ENCODE measurements around the gene TMEM200A. TPM values are rescaled to one million over a fixed set of nuclear protein-coding genes. Genes with fewer than 3 reads are reported as not detected.

TMEM200A gene
- total RNA-seq, 1 donor from 2014 or later = 21.4 TPM

GRCh38 chr6:130359736-130360135, 6.1 kb upstream of the TMEM200A start:
- Histone ChIP-seq H3K4me1 (ENCODE audit: control insufficient read depth in 3 of 3, insufficient read depth in 3 of 3, low read length in 3 of 3) (no peaks in the 10 kb centered on the region), H3K27ac (ENCODE audit: low read depth, low read length) (no peak overlapping the region), H3K9ac (ENCODE audit: low read depth in 1 of 3, low read length in 3 of 3) (no peak overlapping the region), H3K9me3 (ENCODE audit: control insufficient read depth in 3 of 3, low read length in 3 of 3) (no peaks in the 10 kb centered on the region), H3K4me3 (ENCODE audit: low read length in 3 of 3) (no peak overlapping the region), H3K27me3 (ENCODE audit: control insufficient read depth in 3 of 3, insufficient read depth in 3 of 3, low read length in 3 of 3) (no peaks in the 10 kb centered on the region), H3K36me3 (ENCODE audit: control insufficient read depth in 3 of 3, insufficient read depth in 3 of 3, low read length in 3 of 3) (no peaks in the 10 kb centered on the region)

GRCh38 chr6:130362128-130362527, 3.7 kb upstream of the TMEM200A start:
- H3K27me3 ChIP-seq (ENCODE audit: control insufficient read depth in 3 of 3, insufficient read depth in 3 of 3, low read length in 3 of 3) = peaks cover 15 to 16% (median 16%) of the 10 kb centered on the region in 3 donors
- H3K27ac ChIP-seq (ENCODE audit: low read depth, low read length) = no peak overlapping the region
- H3K36me3 ChIP-seq (ENCODE audit: control insufficient read depth in 3 of 3, insufficient read depth in 3 of 3, low read length in 3 of 3) = no peaks in the 10 kb centered on the region
- no peak overlapping the region for H3K4me3 ChIP-seq (ENCODE audit: low read length in 3 of 3)
- H3K4me1 ChIP-seq (ENCODE audit: control insufficient read depth in 3 of 3, insufficient read depth in 3 of 3, low read length in 3 of 3) = peaks cover 3 to 7% (median 4%) of the 10 kb centered on the region in 3 donors
- no peaks in the 10 kb centered on the region for H3K9me3 ChIP-seq (ENCODE audit: control insufficient read depth in 3 of 3, low read length in 3 of 3)
- H3K9ac ChIP-seq (ENCODE audit: low read depth in 1 of 3, low read length in 3 of 3) = no peak overlapping the region

- Histone ChIP-seq H3K9ac (ENCODE audit: low read depth in 1 of 3, low read length in 3 of 3) (no peak overlapping the region), H3K27ac (ENCODE audit: low read depth, low read length) (no peak overlapping the region), H3K9me3 (ENCODE audit: control insufficient read depth in 3 of 3, low read length in 3 of 3) (no peaks in the 10 kb centered on the region), H3K4me1 (ENCODE audit: control insufficient read depth in 3 of 3, insufficient read depth in 3 of 3, low read length in 3 of 3) (peaks cover 3 to 7% (median 4%) of the 10 kb centered on the region in 3 donors), H3K27me3 (ENCODE audit: control insufficient read depth in 3 of 3, insufficient read depth in 3 of 3, low read length in 3 of 3) (peaks cover 15 to 21% (median 20%) of the 10 kb centered on the region in 3 donors), H3K36me3 (ENCODE audit: control insufficient read depth in 3 of 3, insufficient read depth in 3 of 3, low read length in 3 of 3) (no peaks in the 10 kb centered on the region), H3K4me3 (ENCODE audit: low read length in 3 of 3) (no peak overlapping the region)
Measured at GRCh38 chr6:130364224-130364780, 1.5 kb upstream of the TMEM200A start.

- Histone ChIP-seq H3K4me1 (ENCODE audit: control insufficient read depth in 3 of 3, insufficient read depth in 3 of 3, low read length in 3 of 3) (peaks cover 3 to 7% (median 4%) of the 10 kb centered on the region in 3 donors), H3K4me3 (ENCODE audit: low read length in 3 of 3) (peak overlapping the region; percentile 51 to 65 (median 63)), H3K27ac (ENCODE audit: low read depth, low read length) (no peak overlapping the region), H3K27me3 (ENCODE audit: control insufficient read depth in 3 of 3, insufficient read depth in 3 of 3, low read length in 3 of 3) (peaks cover 17 to 21% (median 20%) of the 10 kb centered on the region in 3 donors), H3K9me3 (ENCODE audit: control insufficient read depth in 3 of 3, low read length in 3 of 3) (no peaks in the 10 kb centered on the region), H3K9ac (ENCODE audit: low read depth in 1 of 3, low read length in 3 of 3) (peak overlapping the region in 2 of 3 donors; percentile 37 to 55), H3K36me3 (ENCODE audit: control insufficient read depth in 3 of 3, insufficient read depth in 3 of 3, low read length in 3 of 3) (no peaks in the 10 kb centered on the region)
Measured at GRCh38 chr6:130366107-130367005, 539 bp downstream of the TMEM200A start.

GRCh38 chr6:130367767-130368166, 1.9 kb downstream of the TMEM200A start:
- Histone ChIP-seq H3K36me3 (ENCODE audit: control insufficient read depth in 3 of 3, insufficient read depth in 3 of 3, low read length in 3 of 3) (no peaks in the 10 kb centered on the region), H3K4me1 (ENCODE audit: control insufficient read depth in 3 of 3, insufficient read depth in 3 of 3, low read length in 3 of 3) (peaks cover 3 to 7% (median 4%) of the 10 kb centered on the region in 3 donors), H3K27ac (ENCODE audit: low read depth, low read length) (no peak overlapping the region), H3K9ac (ENCODE audit: low read depth in 1 of 3, low read length in 3 of 3) (no peak overlapping the region), H3K9me3 (ENCODE audit: control insufficient read depth in 3 of 3, low read length in 3 of 3) (no peaks in the 10 kb centered on the region), H3K27me3 (ENCODE audit: control insufficient read depth in 3 of 3, insufficient read depth in 3 of 3, low read length in 3 of 3) (peaks cover 17 to 21% (median 20%) of the 10 kb centered on the region in 3 donors), H3K4me3 (ENCODE audit: low read length in 3 of 3) (no peak overlapping the region)

GRCh38 chr6:130368576-130368975, 2.8 kb downstream of the TMEM200A start:
- H3K4me1 ChIP-seq (ENCODE audit: control insufficient read depth in 3 of 3, insufficient read depth in 3 of 3, low read length in 3 of 3) = peaks cover 3 to 7% (median 4%) of the 10 kb centered on the region in 3 donors
- no peaks in the 10 kb centered on the region for H3K36me3 ChIP-seq (ENCODE audit: control insufficient read depth in 3 of 3, insufficient read depth in 3 of 3, low read length in 3 of 3)
- H3K4me3 ChIP-seq (ENCODE audit: low read length in 3 of 3) = no peak overlapping the region
- peaks cover 17 to 21% (median 20%) of the 10 kb centered on the region in 3 donors for H3K27me3 ChIP-seq (ENCODE audit: control insufficient read depth in 3 of 3, insufficient read depth in 3 of 3, low read length in 3 of 3)
- no peak overlapping the region for H3K9ac ChIP-seq (ENCODE audit: low read depth in 1 of 3, low read length in 3 of 3)
- no peaks in the 10 kb centered on the region for H3K9me3 ChIP-seq (ENCODE audit: control insufficient read depth in 3 of 3, low read length in 3 of 3)
- no peak overlapping the region for H3K27ac ChIP-seq (ENCODE audit: low read depth, low read length)

- H3K27me3 ChIP-seq (ENCODE audit: control insufficient read depth in 3 of 3, insufficient read depth in 3 of 3, low read length in 3 of 3) = peaks cover 16 to 20% (median 20%) of the 10 kb centered on the region in 3 donors
- H3K36me3 ChIP-seq (ENCODE audit: control insufficient read depth in 3 of 3, insufficient read depth in 3 of 3, low read length in 3 of 3) = no peaks in the 10 kb centered on the region
- H3K9ac ChIP-seq (ENCODE audit: low read depth in 1 of 3, low read length in 3 of 3) = no peak overlapping the region
- no peaks in the 10 kb centered on the region for H3K9me3 ChIP-seq (ENCODE audit: control insufficient read depth in 3 of 3, low read length in 3 of 3)
- H3K4me3 ChIP-seq (ENCODE audit: low read length in 3 of 3) = no peak overlapping the region
- no peak overlapping the region for H3K27ac ChIP-seq (ENCODE audit: low read depth, low read length)
- peaks cover 3 to 7% (median 4%) of the 10 kb centered on the region in 3 donors for H3K4me1 ChIP-seq (ENCODE audit: control insufficient read depth in 3 of 3, insufficient read depth in 3 of 3, low read length in 3 of 3)
Measured at GRCh38 chr6:130369831-130370230, 4.0 kb downstream of the TMEM200A start.

GRCh38 chr6:130371921-130372420, 6.2 kb downstream of the TMEM200A start:
- Histone ChIP-seq H3K27ac (ENCODE audit: low read depth, low read length) (no peak overlapping the region), H3K36me3 (ENCODE audit: control insufficient read depth in 3 of 3, insufficient read depth in 3 of 3, low read length in 3 of 3) (no peaks in the 10 kb centered on the region), H3K4me3 (ENCODE audit: low read length in 3 of 3) (no peak overlapping the region), H3K9me3 (ENCODE audit: control insufficient read depth in 3 of 3, low read length in 3 of 3) (no peaks in the 10 kb centered on the region), H3K4me1 (ENCODE audit: control insufficient read depth in 3 of 3, insufficient read depth in 3 of 3, low read length in 3 of 3) (no peaks in the 10 kb centered on the region), H3K27me3 (ENCODE audit: control insufficient read depth in 3 of 3, insufficient read depth in 3 of 3, low read length in 3 of 3) (peaks cover 2 to 6% (median 6%) of the 10 kb centered on the region in 3 donors), H3K9ac (ENCODE audit: low read depth in 1 of 3, low read length in 3 of 3) (no peak overlapping the region)

- Histone ChIP-seq H3K27ac (ENCODE audit: low read depth, low read length) (no peak overlapping the region), H3K36me3 (ENCODE audit: control insufficient read depth in 3 of 3, insufficient read depth in 3 of 3, low read length in 3 of 3) (no peaks in the 10 kb centered on the region)
Measured at GRCh38 chr6:130372786-130373185, 7.0 kb downstream of the TMEM200A start.

GRCh38 chr6:130373992-130374391, 8.2 kb downstream of the TMEM200A start:
- no peak overlapping the region for H3K4me3 ChIP-seq (ENCODE audit: low read length in 3 of 3)
- H3K9ac ChIP-seq (ENCODE audit: low read depth in 1 of 3, low read length in 3 of 3) = no peak overlapping the region
- no peaks in the 10 kb centered on the region for H3K36me3 ChIP-seq (ENCODE audit: control insufficient read depth in 3 of 3, insufficient read depth in 3 of 3, low read length in 3 of 3)
- H3K27ac ChIP-seq (ENCODE audit: low read depth, low read length) = no peak overlapping the region
- peaks cover 0 to 2% (median 0%) of the 10 kb centered on the region in 3 donors for H3K27me3 ChIP-seq (ENCODE audit: control insufficient read depth in 3 of 3, insufficient read depth in 3 of 3, low read length in 3 of 3)
- H3K9me3 ChIP-seq (ENCODE audit: control insufficient read depth in 3 of 3, low read length in 3 of 3) = no peaks in the 10 kb centered on the region
- no peaks in the 10 kb centered on the region for H3K4me1 ChIP-seq (ENCODE audit: control insufficient read depth in 3 of 3, insufficient read depth in 3 of 3, low read length in 3 of 3)

More at GRCh38 chr6:130372786-130373185, 7.0 kb downstream of the TMEM200A start:
- Histone ChIP-seq H3K4me1 (ENCODE audit: control insufficient read depth in 3 of 3, insufficient read depth in 3 of 3, low read length in 3 of 3) (no peaks in the 10 kb centered on the region), H3K9me3 (ENCODE audit: control insufficient read depth in 3 of 3, low read length in 3 of 3) (no peaks in the 10 kb centered on the region), H3K27me3 (ENCODE audit: control insufficient read depth in 3 of 3, insufficient read depth in 3 of 3, low read length in 3 of 3) (peaks cover 2 to 5% (median 4%) of the 10 kb centered on the region in 3 donors), H3K9ac (ENCODE audit: low read depth in 1 of 3, low read length in 3 of 3) (no peak overlapping the region), H3K4me3 (ENCODE audit: low read length in 3 of 3) (no peak overlapping the region)

Data from skeletal muscle tissue (tissue), 4 donors.